ENCODE data around the gene MTA1. TPM values are rescaled to one million over a fixed set of nuclear protein-coding genes. Genes with fewer than 3 reads are reported as not detected.

Gene MTA1
- total and polyA plus RNA-seq, 12 donors, result 11.8 to 270 (median 59.5) TPM

- Histone ChIP-seq H3K4me3 (no peak overlapping the region), H3K4me1 (replicated peaks in 1 of 2) (peaks cover 0 to 7% of the 10 kb centered on the region in 2 donors), H3K36me3 (replicated peaks in 1 of 2) (peaks cover 0 to 12% of the 10 kb centered on the region in 2 donors), H3K27me3 (no peaks in the 10 kb centered on the region), H3K9me3 (replicated peaks in 1 of 3) (no peaks in the 10 kb centered on the region), H3K27ac (no peak overlapping the region)
- WGBS, 4 donors, result 64 to 91% (median 85%) methylated on average over 4 to 14 of the region's 14 CpGs
- intact Hi-C loops (cut with DNase I), result loop anchor here in 1 of 2 donors (5.0 kb wide), 1 partner anchor 40 kb away; the partner anchor contains the start of gene CRIP1
- TF ChIP-seq POLR2A (IDR thresholded peaks at IDR 0.05), result no peak
- no peak for TF ChIP-seq CTCF (IDR thresholded peaks at IDR 0.05)
- DNase-seq, result no peak
Observed at GRCh38 chr14:105446971-105447370, 27.3 kb downstream of the MTA1 start.

- Histone ChIP-seq H3K4me3 (no peak overlapping the region), H3K27ac (no peak overlapping the region), H3K36me3 (replicated peaks in 1 of 2) (peaks cover 0 to 12% of the 10 kb centered on the region in 2 donors), H3K4me1 (replicated peaks in 1 of 2) (peaks cover 0 to 7% of the 10 kb centered on the region in 2 donors), H3K9me3 (replicated peaks in 1 of 3) (no peaks in the 10 kb centered on the region), H3K27me3 (no peaks in the 10 kb centered on the region)
- TF ChIP-seq CTCF (IDR thresholded peaks at IDR 0.05), result no peak
- no peak for TF ChIP-seq POLR2A (IDR thresholded peaks at IDR 0.05)
- no peak for DNase-seq
- intact Hi-C loops (cut with DNase I), result loop anchor here in 1 of 2 donors (5.0 kb wide), 1 partner anchor 39 kb away; the partner anchor contains the start of gene CRIP1
- 85 to 89% (median 87%) methylated on average over 6 to 31 of the region's 31 CpGs for WGBS, 4 donors
Observed at GRCh38 chr14:105447651-105448640, 28.3 kb downstream of the MTA1 start.

GRCh38 chr14:105448706-105449111, 29.1 kb downstream of the MTA1 start:
- Histone ChIP-seq H3K4me3 (no peak overlapping the region), H3K27ac (no peak overlapping the region), H3K4me1 (replicated peaks in 1 of 2) (peaks cover 0 to 7% of the 10 kb centered on the region in 2 donors), H3K27me3 (no peaks in the 10 kb centered on the region), H3K36me3 (replicated peaks in 1 of 2) (peaks cover 0 to 17% of the 10 kb centered on the region in 2 donors), H3K9me3 (replicated peaks in 1 of 3) (no peaks in the 10 kb centered on the region)
- WGBS, 4 donors, result 18 to 37% (median 19%) methylated on average over 6 to 16 of the region's 16 CpGs; no CpG with 5 or more reads in 1 of the 4 donors
- intact Hi-C loops (cut with DNase I), result loop anchor here in 1 of 2 donors (5.0 kb wide), 1 partner anchor 39 kb away; the partner anchor contains the start of gene CRIP1
- peak; percentile 64 to 89 (median 78) for DNase-seq
- TF ChIP-seq CTCF (IDR thresholded peaks at IDR 0.05), result peak; percentile 79 to 94 (median 93)
- TF ChIP-seq POLR2A (IDR thresholded peaks at IDR 0.05), result no peak

Measured in adrenal gland (tissue), 12 donors.